ENCODE data around the gene SCRN2. TPM values are rescaled to one million over a fixed set of nuclear protein-coding genes. Genes with fewer than 3 reads are reported as not detected.
A peak's percentile ranks its signal among the peaks of the same experiment; 100 is the strongest.

The SCRN2 gene
- total RNA-seq, 1 donor from 2014 or later, result 33.1 TPM

DNA sequence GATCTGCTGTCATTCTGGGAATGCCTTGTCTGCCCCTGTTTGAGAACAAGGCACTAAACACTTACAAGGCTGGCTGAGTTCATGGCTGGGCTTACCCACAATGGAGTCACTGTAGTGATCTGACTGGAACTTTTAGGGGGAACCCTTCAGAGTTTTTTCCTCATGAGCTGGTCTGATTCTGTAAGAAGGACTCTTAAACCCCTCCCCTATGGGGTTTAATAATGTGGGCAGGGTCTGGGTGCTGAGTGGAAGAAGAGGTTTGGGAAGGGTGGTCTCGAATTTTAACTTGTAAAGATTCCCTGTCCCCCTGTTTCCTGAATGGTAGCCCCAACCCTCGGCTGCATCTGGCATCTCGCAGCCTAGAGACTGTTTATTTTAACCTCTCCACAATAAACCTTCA lies 50.0 kb downstream of the SCRN2 start:
- Histone ChIP-seq H3K27ac (no peak overlapping the region), H3K9me3 (no peaks in the 10 kb centered on the region), H3K27me3 (no peaks in the 10 kb centered on the region), H3K4me1 (peaks cover 10% of the 10 kb centered on the region), H3K4me3 (no peak overlapping the region), H3K36me3 (no peaks in the 10 kb centered on the region)
- DNase-seq (ENCODE audit: extremely low spot score in 2 of 2), result no peak
- intact Hi-C loops (cut with DNase I), result no loop called here
- no peak for TF ChIP-seq POLR2AphosphoS5 (IDR thresholded peaks at IDR 0.05; ENCODE audit: insufficient read depth in 1 of 2, low read depth in 1 of 2)
- no peak for TF ChIP-seq POLR2A (IDR thresholded peaks at IDR 0.05)
- TF ChIP-seq CTCF (IDR thresholded peaks at IDR 0.05), result no peak

GRCh38 chr17:47789611-47790561 lies 51.2 kb downstream of the SCRN2 start:
- Histone ChIP-seq H3K27ac (no peak overlapping the region), H3K27me3 (no peaks in the 10 kb centered on the region), H3K36me3 (no peaks in the 10 kb centered on the region), H3K4me3 (peak overlapping the region; percentile 41 to 43), H3K4me1 (peaks cover 10% of the 10 kb centered on the region), H3K9me3 (no peaks in the 10 kb centered on the region)
- no peak for DNase-seq (ENCODE audit: extremely low spot score in 2 of 2)
- TF ChIP-seq CTCF (IDR thresholded peaks at IDR 0.05) (no peak), POLR2A (IDR thresholded peaks at IDR 0.05) (no peak), POLR2AphosphoS5 (IDR thresholded peaks at IDR 0.05; ENCODE audit: insufficient read depth in 1 of 2, low read depth in 1 of 2) (no peak)
- intact Hi-C loops (cut with DNase I), result no loop called here

Other genes starting within 250 kb of the SCRN2 start
- gene KPNB1, start 191.4 kb downstream of the SCRN2 start, total RNA-seq, result 157 TPM
- gene TBKBP1, start 147.1 kb downstream of the SCRN2 start, total RNA-seq, result 13.8 TPM
- gene TBX21, start 108.0 kb downstream of the SCRN2 start, total RNA-seq, result 2.9 TPM
- gene OSBPL7, start 19.5 kb downstream of the SCRN2 start, total RNA-seq, result 5.6 TPM
- gene MRPL10, start 9.7 kb downstream of the SCRN2 start, total RNA-seq, result 21.4 TPM
- gene LRRC46, start 9.6 kb downstream of the SCRN2 start, total RNA-seq, result not detected
- 3.9 TPM for gene SP6, start 9.9 kb upstream of the SCRN2 start, total RNA-seq
- 11.3 TPM for gene SP2, start 55.0 kb upstream of the SCRN2 start, total RNA-seq
- 42.7 TPM for gene PNPO, start 100.3 kb upstream of the SCRN2 start, total RNA-seq
- gene PRR15L, start 116.6 kb upstream of the SCRN2 start, total RNA-seq, result 2.2 TPM
- 144 TPM for gene CDK5RAP3, start 129.8 kb upstream of the SCRN2 start, total RNA-seq
- 34.4 TPM for gene COPZ2, start 196.5 kb upstream of the SCRN2 start, total RNA-seq
- 190 TPM for gene NFE2L1, start 207.1 kb upstream of the SCRN2 start, total RNA-seq